CD4-positive, CD25-positive, alpha-beta regulatory T cell (primary cell): ENCODE results near the gene COX19. TPM values are rescaled to one million over a fixed set of nuclear protein-coding genes. Genes with fewer than 3 reads are reported as not detected.

Source experiments
- ATAC-seq, 2 donors: fragments of 150-1000 bp; cut with Tn5 transposase; one replicate each; pipeline ENCODE4 v1.10.0; 2021; ENCODE audit warnings: low read depth in 2 of 2, moderate number of reproducible peaks in 2 of 2, moderate library complexity in 1 of 2
- DNase-seq, 3 donors: peaks; one replicate each; pipeline versions ENCODE4 v3.0.0 to v3.0.0-alpha.2; 2012 to 2022; ENCODE audit warnings: mixed read lengths in 1 of 3
- H3K27ac ChIP-seq: one replicate; pipeline ENCODE4 v1.7.0; 2013; ENCODE audit warnings: mild to moderate bottlenecking, low read length; ENCODE audit not compliant: insufficient read depth, poor library complexity, severe bottlenecking
- H3K27me3 ChIP-seq: one replicate; pipeline ENCODE4 v1.7.0; 2013; ENCODE audit warnings: low read length; ENCODE audit not compliant: control insufficient read depth, insufficient read depth
- H3K36me3 ChIP-seq: one replicate; pipeline ENCODE4 v1.7.0; 2013; ENCODE audit warnings: mild to moderate bottlenecking, low read length, moderate library complexity; ENCODE audit not compliant: control insufficient read depth, insufficient read depth
- H3K4me1 ChIP-seq: 2 replicates; pipeline ENCODE4 v1.7.0; 2013; ENCODE audit warnings: mild to moderate bottlenecking, low read length; ENCODE audit not compliant: insufficient read depth, control insufficient read depth, poor library complexity, severe bottlenecking
- H3K4me3 ChIP-seq: one replicate; pipeline ENCODE4 v1.7.0; 2013; ENCODE audit warnings: low read depth, mild to moderate bottlenecking, low read length, moderate library complexity
- H3K9me3 ChIP-seq, 2 experiments: 1 replicate in 1 of 2; 2 replicates in 1 of 2; pipeline ENCODE4 v1.7.0; 2013; ENCODE audit warnings: low read length in 2 of 2, mild to moderate bottlenecking in 1 of 2, moderate library complexity in 1 of 2; ENCODE audit not compliant: control insufficient read depth in 2 of 2
- H3K27ac Mint-ChIP-seq, 3 donors: one replicate each; pipeline ENCODE4 v1.8.0; 2020 to 2022; ENCODE audit warnings: mild to moderate bottlenecking in 3 of 3, mixed read lengths in 3 of 3, moderate library complexity in 2 of 3
- H3K27me3 Mint-ChIP-seq: one replicate; pipeline ENCODE4 v1.8.0; 2022; ENCODE audit warnings: mild to moderate bottlenecking, mixed read lengths
- H3K36me3 Mint-ChIP-seq: one replicate; pipeline ENCODE4 v1.8.0; 2020; ENCODE audit warnings: mixed read lengths
- H3K4me1 Mint-ChIP-seq, 4 donors: one replicate each; pipeline ENCODE4 v1.8.0; 2020 to 2022; ENCODE audit warnings: mixed read lengths in 4 of 4, mild to moderate bottlenecking in 1 of 4
- H3K4me3 Mint-ChIP-seq, 4 donors: one replicate each; pipeline ENCODE4 v1.8.0; 2020 to 2022; ENCODE audit warnings: mild to moderate bottlenecking in 4 of 4, mixed read lengths in 4 of 4, moderate library complexity in 3 of 4
- H3K9me3 Mint-ChIP-seq, 7 donors: one replicate each; pipeline ENCODE4 v1.8.0; 2020 to 2022; ENCODE audit warnings: mixed read lengths in 7 of 7, mild to moderate bottlenecking in 3 of 7, moderate library complexity in 2 of 7
- polyA plus RNA-seq, 4 donors: library from polyadenylated mRNA; unstranded; fragments of 300-500 nt; fragmentation: Illumina TruSeq; gene quantifications; one replicate each; pipeline ENCODE4 v1.2.3, GENCODE V29; 2021
- total RNA-seq: library from RNA; stranded (reverse); gene quantifications from one replicate; pipeline ENCODE4 v1.2.3, GENCODE V29; 2022

The COX19 gene
- total and polyA plus RNA-seq, 5 donors from 2014 or later, result 18.3 to 36.8 (median 24.9) TPM

GRCh38 chr7:982511-983003 lies 7.2 kb upstream of the COX19 start:
- Histone ChIP-seq H3K9me3 (no peaks in the 10 kb centered on the region), H3K4me3 (no peak overlapping the region), H3K27me3 (no peaks in the 10 kb centered on the region), H3K4me1 (no peaks in the 10 kb centered on the region), H3K27ac (no peak overlapping the region), H3K36me3 (no peaks in the 10 kb centered on the region)
- no peaks in the 10 kb centered on the region for H3K36me3 Mint-ChIP-seq
- no peaks in the 10 kb centered on the region for H3K27me3 Mint-ChIP-seq
- no peaks in the 10 kb centered on the region for H3K4me1 Mint-ChIP-seq
- H3K9me3 Mint-ChIP-seq, result peaks cover 0 to 2% (median 0%) of the 10 kb centered on the region in 7 donors
- H3K27ac Mint-ChIP-seq, result no peak overlapping the region
- peak in 1 of 2 donors; percentile 10 for ATAC-seq
- no peak overlapping the region for H3K4me3 Mint-ChIP-seq
- no peak for DNase-seq

- Histone ChIP-seq H3K9me3 (no peaks in the 10 kb centered on the region), H3K27me3 (no peaks in the 10 kb centered on the region), H3K27ac (no peak overlapping the region), H3K4me3 (no peak overlapping the region), H3K36me3 (no peaks in the 10 kb centered on the region), H3K4me1 (no peaks in the 10 kb centered on the region)
- Mint-ChIP-seq H3K9me3 (peaks cover 0 to 2% (median 0%) of the 10 kb centered on the region in 7 donors), H3K27ac (no peak overlapping the region), H3K27me3 (no peaks in the 10 kb centered on the region), H3K4me1 (no peaks in the 10 kb centered on the region), H3K4me3 (no peak overlapping the region), H3K36me3 (no peaks in the 10 kb centered on the region)
- DNase-seq, result no peak
- ATAC-seq, result no peak
Observed at GRCh38 chr7:981793-982510, 6.6 kb upstream of the COX19 start.

- Mint-ChIP-seq H3K4me3 (peak overlapping the region in 1 of 4 donors; percentile 29), H3K4me1 (no peaks in the 10 kb centered on the region), H3K27me3 (no peaks in the 10 kb centered on the region), H3K36me3 (no peaks in the 10 kb centered on the region), H3K9me3 (no peaks in the 10 kb centered on the region), H3K27ac (no peak overlapping the region)
- Histone ChIP-seq H3K4me3 (no peak overlapping the region), H3K9me3 (no peaks in the 10 kb centered on the region), H3K27me3 (no peaks in the 10 kb centered on the region), H3K27ac (no peak overlapping the region), H3K36me3 (no peaks in the 10 kb centered on the region), H3K4me1 (peaks cover 5% of the 10 kb centered on the region)
- DNase-seq (no peak), ATAC-seq (no peak)
Observed at GRCh38 chr7:979886-980571, 4.7 kb upstream of the COX19 start.

- H3K27me3 ChIP-seq, result no peaks in the 10 kb centered on the region
- no peaks in the 10 kb centered on the region for H3K9me3 ChIP-seq
- Mint-ChIP-seq H3K4me3 (no peak overlapping the region), H3K9me3 (peaks cover 0 to under 1% (median 0%) of the 10 kb centered on the region in 7 donors), H3K27me3 (peaks cover 4% of the 10 kb centered on the region), H3K27ac (no peak overlapping the region), H3K36me3 (no peaks in the 10 kb centered on the region), H3K4me1 (peaks cover 0 to 8% (median 4%) of the 10 kb centered on the region in 4 donors)
- no peak overlapping the region for H3K27ac ChIP-seq
- H3K4me1 ChIP-seq, result peaks cover 13% of the 10 kb centered on the region
- H3K4me3 ChIP-seq, result no peak overlapping the region
- no peaks in the 10 kb centered on the region for H3K36me3 ChIP-seq
- DNase-seq (no peak), ATAC-seq (no peak)
Observed at GRCh38 chr7:979151-979550, 3.8 kb upstream of the COX19 start.

GRCh38 chr7:978416-979091 lies 3.2 kb upstream of the COX19 start:
- DNase-seq (no peak), ATAC-seq (no peak)
- H3K4me1 ChIP-seq, result peaks cover 19% of the 10 kb centered on the region
- H3K27me3 ChIP-seq, result no peaks in the 10 kb centered on the region
- Mint-ChIP-seq H3K4me3 (no peak overlapping the region), H3K27ac (no peak overlapping the region), H3K9me3 (peaks cover 0 to 1% (median 0%) of the 10 kb centered on the region in 7 donors), H3K4me1 (peaks cover 0 to 11% (median 4%) of the 10 kb centered on the region in 4 donors), H3K27me3 (peaks cover 4% of the 10 kb centered on the region), H3K36me3 (no peaks in the 10 kb centered on the region)
- no peaks in the 10 kb centered on the region for H3K9me3 ChIP-seq
- H3K27ac ChIP-seq, result no peak overlapping the region
- no peaks in the 10 kb centered on the region for H3K36me3 ChIP-seq
- H3K4me3 ChIP-seq, result no peak overlapping the region

GRCh38 chr7:978049-978346 lies 2.6 kb upstream of the COX19 start:
- Histone ChIP-seq H3K36me3 (peaks cover 4% of the 10 kb centered on the region), H3K27me3 (no peaks in the 10 kb centered on the region), H3K27ac (no peak overlapping the region), H3K9me3 (no peaks in the 10 kb centered on the region), H3K4me3 (no peak overlapping the region), H3K4me1 (peaks cover 24% of the 10 kb centered on the region)
- Mint-ChIP-seq H3K27ac (no peak overlapping the region), H3K9me3 (peaks cover 0 to 1% (median 0%) of the 10 kb centered on the region in 7 donors), H3K4me3 (peak overlapping the region in 3 of 4 donors; percentile 4 to 36 (median 24)), H3K4me1 (peaks cover 0 to 17% (median 6%) of the 10 kb centered on the region in 4 donors), H3K36me3 (no peaks in the 10 kb centered on the region), H3K27me3 (peaks cover 4% of the 10 kb centered on the region)
- DNase-seq, result no peak
- ATAC-seq, result no peak

GRCh38 chr7:977326-978048 lies 2.1 kb upstream of the COX19 start:
- Histone ChIP-seq H3K27me3 (no peaks in the 10 kb centered on the region), H3K36me3 (peaks cover 9% of the 10 kb centered on the region), H3K27ac (no peak overlapping the region), H3K4me1 (peaks cover 28% of the 10 kb centered on the region), H3K9me3 (no peaks in the 10 kb centered on the region), H3K4me3 (no peak overlapping the region)
- H3K4me1 Mint-ChIP-seq, result peaks cover 0 to 22% (median 10%) of the 10 kb centered on the region in 4 donors
- DNase-seq, result no peak
- peaks cover 4% of the 10 kb centered on the region for H3K27me3 Mint-ChIP-seq
- peak overlapping the region in 3 of 4 donors; percentile 24 to 36 (median 30) for H3K4me3 Mint-ChIP-seq
- no peak overlapping the region for H3K27ac Mint-ChIP-seq
- peaks cover 0 to 1% (median 0%) of the 10 kb centered on the region in 7 donors for H3K9me3 Mint-ChIP-seq
- H3K36me3 Mint-ChIP-seq, result no peaks in the 10 kb centered on the region
- no peak for ATAC-seq
